ENCODE data around the gene DLGAP1.

DNA sequence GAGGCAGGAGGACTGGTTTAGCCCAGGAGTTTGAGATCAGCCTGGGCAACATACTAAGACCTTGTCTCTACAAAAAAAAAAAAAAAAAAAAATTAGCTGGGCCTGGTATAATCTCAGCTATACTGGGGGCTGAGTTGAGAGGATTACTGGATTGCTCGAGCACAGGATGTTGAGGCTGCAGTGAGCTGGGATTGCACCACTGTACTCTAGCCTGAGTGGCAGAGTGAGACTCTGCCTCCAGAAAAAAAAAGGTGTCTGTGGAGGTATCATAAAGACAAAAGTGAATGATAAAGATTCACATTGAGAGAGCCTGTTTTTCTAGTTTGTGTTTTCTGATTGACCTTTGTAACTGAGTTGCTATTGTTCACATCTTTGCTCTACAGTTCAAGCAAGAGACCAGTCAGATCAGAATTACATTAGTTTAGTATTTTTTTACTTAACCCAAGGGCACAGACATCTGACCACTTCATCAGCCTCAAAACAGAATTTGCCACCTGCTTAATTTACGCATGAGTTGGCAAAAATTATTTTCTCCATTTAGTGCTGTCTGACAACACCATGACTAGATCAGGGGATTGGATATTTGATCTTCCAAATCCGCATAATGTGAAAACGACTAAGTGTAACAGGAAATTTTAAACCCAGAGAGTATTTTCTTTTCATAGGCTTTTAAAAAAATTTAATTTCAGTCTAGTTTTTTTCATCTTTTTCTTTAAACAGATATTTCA, 734.1 kb downstream of the DLGAP1 start:
- TF ChIP-seq, protein P1, sequence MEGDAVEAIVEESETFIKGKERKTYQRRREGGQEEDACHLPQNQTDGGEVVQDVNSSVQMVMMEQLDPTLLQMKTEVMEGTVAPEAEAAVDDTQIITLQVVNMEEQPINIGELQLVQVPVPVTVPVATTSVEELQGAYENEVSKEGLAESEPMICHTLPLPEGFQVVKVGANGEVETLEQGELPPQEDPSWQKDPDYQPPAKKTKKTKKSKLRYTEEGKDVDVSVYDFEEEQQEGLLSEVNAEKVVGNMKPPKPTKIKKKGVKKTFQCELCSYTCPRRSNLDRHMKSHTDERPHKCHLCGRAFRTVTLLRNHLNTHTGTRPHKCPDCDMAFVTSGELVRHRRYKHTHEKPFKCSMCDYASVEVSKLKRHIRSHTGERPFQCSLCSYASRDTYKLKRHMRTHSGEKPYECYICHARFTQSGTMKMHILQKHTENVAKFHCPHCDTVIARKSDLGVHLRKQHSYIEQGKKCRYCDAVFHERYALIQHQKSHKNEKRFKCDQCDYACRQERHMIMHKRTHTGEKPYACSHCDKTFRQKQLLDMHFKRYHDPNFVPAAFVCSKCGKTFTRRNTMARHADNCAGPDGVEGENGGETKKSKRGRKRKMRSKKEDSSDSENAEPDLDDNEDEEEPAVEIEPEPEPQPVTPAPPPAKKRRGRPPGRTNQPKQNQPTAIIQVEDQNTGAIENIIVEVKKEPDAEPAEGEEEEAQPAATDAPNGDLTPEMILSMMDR (IDR thresholded peaks at IDR 0.05): no peak
- no peak for TF ChIP-seq EP300 (IDR thresholded peaks at IDR 0.05)
